Measurements from ENCODE around the gene ANO2.
"Not testable (repeated sequence)": the region's sequence is repeated elsewhere in the genome, so short reads cannot be mapped to it uniquely, and the experiment has no call there.

Gene ANO2

DNA sequence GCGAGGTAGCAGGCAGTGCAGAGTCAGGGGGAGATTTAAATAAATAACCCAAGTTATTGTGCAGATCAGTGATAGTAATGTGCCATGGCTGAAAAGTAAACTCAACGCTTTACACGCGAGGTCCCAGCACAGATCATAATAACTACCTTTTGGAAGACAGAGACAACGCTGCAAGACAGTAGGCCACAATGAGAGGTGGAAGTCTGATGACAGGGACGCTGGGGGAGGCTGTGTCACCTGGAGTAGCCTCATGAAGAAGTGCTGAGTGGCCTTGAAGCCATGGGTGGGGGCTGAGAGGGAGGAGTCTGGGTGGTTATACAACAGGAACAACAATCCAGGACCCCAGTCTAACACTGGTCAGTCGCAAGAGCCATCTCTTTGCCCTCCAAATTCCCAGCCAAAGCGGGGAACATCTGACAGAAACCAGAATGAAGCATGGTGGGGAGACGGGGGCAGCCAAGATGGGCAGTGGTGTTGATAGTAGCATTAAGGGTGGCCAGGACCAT, 28.2 kb downstream of the ANO2 start:
- no peak for DNase-seq

GRCh38 chr12:5915511-5915910, 29.5 kb downstream of the ANO2 start:
- DNase-seq: no peak

DNA sequence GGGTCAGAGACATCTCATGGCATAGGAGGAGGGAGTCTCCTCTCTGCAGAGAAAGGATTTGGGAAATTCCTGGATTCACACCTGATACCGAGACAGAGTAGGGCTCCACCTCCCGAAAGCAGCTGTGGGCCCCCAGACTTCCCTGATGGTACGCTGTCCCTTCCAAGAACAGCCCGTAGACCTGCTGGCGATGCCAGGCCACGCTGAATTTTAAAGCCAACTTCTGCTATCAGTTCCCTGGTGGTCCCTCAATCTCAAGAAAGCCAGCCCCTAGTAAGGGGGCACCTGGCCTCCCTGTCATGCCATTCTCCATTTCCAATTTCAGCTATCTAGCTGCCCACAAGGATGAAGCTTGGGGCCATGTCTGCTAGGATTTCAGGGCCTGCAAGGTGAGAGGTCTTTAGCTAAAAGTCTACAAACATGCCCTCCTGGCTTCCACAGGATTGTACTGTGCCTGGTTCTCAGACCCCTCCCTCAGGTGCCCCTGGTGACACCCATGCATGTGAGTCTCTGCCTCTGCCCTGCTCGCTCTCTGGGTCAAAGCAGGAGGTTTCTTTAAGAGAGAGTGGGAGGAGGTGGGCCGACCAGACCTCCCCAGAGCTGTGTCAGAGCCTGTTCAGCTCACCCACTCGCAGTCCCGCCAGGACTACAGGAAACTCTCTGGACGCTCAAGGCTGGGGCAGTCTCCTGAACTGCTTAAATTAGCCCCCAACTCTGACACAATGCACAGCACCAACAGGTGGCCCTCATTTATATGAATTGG, 30.5 kb downstream of the ANO2 start:
- no peak for DNase-seq

GRCh38 chr12:5913387-5913786, 31.7 kb downstream of the ANO2 start:
- no peak for DNase-seq

DNA sequence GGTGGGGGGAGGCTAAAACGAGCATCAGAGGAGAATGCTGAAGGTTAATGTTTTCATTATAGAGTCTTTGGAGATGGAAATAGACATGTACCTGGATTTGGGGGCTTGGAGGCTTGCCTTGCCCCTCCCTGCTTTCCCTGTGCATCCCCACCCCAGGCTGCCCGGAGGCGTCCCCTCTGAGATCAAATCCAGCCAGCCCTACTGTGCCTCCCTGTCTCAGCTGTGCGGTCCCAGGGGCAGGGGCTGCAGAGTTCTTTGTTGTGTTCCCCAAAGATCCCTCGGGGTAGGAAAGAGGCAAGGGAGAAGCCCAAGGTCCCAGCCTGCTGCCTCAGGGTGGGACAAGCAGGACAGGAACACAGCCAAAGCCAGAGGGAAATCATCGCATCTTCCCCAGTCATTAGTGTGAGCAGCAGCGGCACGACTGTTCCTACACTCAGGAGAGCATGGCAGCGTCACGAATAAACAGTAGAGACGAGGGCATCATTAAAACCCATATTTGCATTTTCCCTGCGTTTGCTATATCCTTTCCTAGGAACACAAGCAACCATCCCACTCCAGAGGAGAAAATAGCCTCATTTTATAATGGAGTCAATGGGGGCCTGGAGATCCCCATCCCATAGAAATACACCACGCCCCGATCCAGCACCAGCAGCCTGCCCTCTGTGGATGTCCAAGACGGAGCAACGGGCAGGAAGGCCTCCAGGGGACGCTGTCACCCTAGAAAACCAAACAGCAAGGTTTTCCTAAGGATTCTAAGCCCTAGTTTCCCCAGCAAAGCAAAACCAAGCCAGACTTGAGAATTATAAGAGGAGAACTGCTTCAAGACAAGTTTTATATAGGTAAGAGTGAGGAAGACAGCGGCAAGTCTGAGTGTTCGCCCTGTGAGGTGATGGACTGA, 32.4 kb downstream of the ANO2 start:
- DNase-seq: no peak

DNA sequence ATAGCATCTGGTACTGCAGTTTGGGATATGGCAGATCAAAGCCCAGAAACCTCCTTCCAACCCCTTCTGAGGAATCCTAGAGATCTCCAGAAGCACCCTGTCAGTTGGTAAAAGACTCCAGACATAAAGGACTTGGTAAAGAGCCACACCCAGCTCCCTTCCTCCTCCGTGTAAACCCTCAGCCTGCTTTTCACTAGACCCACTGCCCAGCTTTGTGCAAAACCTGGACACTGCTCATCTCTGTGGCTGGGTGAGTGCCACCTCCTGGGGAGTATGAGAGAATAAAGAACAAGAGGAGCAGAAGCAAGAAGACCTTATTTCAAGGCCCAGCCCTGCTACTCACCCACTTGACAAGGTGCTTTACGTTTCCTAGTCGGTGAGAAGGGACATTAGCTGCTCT, 33.0 kb downstream of the ANO2 start:
- no peak for DNase-seq

GRCh38 chr12:5910790-5911548, 34.1 kb downstream of the ANO2 start:
- no peak for DNase-seq

GRCh38 chr12:5909560-5909959, 35.5 kb downstream of the ANO2 start:
- DNase-seq: no peak

DNA sequence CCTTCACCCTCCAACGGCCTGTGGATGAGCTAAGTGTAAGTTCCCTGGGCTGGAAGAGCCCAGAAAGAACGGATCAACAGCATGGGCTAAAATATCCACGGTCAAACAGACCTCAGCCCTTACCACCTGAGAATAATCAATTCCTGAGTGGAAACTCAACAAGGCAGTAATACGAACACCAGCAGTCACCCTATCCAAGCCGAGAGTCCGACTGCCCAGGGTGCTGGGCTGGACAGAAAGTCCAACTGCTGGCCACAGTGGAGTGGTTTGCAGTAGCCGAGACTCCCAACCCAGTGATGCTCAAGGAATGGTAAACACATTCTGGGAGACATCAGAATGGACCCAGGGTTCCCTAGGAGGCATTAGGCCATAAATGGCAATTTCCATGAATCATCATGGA, 36.8 kb downstream of the ANO2 start:
- DNase-seq: no peak

- DNase-seq: no peak
Measured at GRCh38 chr12:5907807-5908206, 37.3 kb downstream of the ANO2 start.

GRCh38 chr12:5905757-5906156, 39.3 kb downstream of the ANO2 start:
- DNase-seq: no peak

DNA sequence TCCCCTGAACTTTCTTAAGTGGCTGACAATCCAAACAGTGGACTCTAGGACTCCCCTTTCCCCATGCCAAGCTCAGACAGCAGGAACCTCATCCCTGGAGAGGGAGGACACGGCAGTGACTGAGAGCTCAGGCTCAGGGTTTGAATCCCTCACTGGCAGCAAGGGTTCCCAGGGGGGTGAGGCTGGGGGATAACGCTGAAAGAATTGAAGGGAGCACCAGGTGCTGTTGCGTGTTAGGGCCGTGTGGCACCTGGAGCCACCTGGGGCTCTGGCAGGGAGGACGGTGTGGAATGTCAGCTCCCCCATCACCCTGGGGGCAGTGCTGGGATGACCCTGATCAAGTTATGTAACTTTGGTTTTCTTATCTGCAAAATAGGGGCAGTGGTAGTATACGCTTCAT, 40.1 kb downstream of the ANO2 start:
- no peak for DNase-seq

DNA sequence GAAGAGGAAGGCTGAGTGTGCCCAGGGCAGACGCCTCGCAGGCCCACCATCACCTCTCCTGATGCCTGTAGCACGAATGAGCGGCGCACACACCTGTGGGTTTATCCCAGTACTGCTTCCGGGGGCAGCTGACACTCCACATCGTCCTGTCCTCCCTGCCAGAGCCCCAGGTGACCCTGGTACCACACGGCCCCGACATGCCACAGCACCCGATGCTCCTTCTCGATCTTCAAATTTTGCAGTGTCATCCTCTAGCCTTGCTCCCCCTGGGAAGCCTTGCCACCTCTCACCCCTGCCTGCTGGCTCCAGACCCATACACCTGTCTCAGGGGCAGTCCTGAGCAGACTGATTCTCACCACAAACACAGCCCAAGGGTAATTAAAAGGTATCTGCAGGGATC, 40.6 kb downstream of the ANO2 start:
- DNase-seq: no peak

DNA sequence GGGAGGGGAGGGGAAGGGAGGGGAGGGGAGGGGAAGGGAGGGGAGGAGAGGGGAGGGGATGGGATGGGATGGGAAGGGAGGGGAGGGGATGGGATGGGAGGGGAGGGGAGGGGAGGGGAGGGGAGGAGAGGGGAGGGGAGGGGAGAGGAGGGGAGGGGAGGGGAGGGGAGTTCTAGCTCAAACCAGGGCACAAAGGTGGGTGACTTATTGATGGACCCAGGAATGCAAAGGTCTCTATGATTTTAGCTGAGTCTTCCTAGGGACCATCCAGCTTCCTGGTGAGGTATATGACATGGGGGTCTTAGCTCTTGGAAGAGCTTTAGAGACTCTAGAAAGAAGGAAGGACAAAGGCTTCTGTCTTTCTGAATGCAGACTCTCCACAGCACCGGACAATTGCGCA, 42.3 kb downstream of the ANO2 start:
- no peak for DNase-seq

GRCh38 chr12:5901416-5901815, 43.6 kb downstream of the ANO2 start:
- DNase-seq: no peak

- no peak for DNase-seq
Measured at GRCh38 chr12:5900533-5901205, 44.4 kb downstream of the ANO2 start.

GRCh38 chr12:5900076-5900475, 45.0 kb downstream of the ANO2 start:
- no peak for DNase-seq

DNA sequence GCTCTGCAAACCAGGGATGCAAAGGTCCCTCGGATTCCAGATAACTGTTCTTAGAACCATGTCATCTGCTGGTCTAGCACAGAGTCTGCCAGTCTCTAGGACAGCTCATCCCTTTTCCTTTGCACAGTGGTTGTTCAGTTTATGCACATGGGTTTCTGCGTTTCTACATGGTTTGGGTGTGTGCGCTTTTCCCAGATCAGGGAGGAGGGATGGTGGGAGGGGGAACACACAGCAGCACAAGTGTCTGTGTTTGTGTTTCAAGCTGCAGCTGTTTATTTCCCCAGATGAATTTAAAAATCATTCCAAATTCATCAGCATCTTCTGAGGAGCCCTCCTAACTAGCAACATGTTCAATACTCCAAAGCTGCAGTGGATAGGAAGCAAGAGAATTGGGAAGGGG, 45.4 kb downstream of the ANO2 start:
- no peak for DNase-seq

DNA sequence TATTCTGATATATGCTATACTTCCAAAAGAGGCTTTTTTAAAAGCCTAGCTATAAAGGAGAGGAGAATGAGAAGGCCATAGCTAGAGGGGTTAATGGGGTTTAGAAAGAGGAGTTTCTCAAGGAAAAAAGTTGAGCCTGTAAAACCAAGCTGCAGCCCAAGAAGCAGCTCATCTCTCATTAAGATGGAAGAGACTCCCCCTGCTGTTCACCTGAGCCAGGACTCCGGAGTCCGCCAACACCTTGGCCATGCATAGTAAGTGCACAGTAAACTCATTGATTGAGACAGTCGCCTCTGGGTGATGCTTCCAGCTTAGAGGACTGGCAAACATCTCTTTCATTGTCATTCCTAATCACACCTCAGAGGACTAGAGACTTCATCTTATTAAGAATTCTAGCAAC, 46.2 kb downstream of the ANO2 start:
- no peak for DNase-seq

DNA sequence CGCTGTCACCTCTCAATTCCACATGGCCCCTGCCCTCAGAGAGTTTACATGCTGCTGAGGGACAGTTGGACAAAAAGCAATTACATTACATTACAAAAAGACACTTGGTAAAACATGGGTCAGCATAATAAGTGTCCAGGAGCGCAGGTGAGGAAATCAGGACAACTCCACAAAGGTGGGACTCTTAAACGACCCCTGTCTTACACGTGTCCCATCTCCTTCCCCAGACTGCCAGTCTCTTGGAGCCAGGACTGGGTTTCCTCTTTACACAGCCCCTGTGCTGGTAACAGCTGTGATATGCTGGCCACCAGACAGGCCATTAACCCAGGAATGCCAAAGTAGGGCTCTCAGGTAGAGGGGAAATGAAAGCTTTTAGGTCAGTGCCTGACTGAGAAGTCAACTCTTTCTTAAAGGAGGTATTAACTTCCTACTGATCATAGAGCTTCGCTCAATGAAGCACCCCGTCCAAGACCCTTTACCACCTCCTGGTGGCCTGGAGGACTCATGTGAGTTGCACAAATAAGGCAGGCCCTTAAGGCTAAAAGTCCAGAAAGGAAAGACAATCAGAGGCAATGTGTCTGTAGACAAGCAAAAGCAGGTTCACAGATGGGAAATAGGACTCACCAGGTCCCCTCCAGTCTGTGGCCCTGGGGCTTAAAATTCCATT, 55.5 kb downstream of the ANO2 start:
- DNase-seq: no peak

DNA sequence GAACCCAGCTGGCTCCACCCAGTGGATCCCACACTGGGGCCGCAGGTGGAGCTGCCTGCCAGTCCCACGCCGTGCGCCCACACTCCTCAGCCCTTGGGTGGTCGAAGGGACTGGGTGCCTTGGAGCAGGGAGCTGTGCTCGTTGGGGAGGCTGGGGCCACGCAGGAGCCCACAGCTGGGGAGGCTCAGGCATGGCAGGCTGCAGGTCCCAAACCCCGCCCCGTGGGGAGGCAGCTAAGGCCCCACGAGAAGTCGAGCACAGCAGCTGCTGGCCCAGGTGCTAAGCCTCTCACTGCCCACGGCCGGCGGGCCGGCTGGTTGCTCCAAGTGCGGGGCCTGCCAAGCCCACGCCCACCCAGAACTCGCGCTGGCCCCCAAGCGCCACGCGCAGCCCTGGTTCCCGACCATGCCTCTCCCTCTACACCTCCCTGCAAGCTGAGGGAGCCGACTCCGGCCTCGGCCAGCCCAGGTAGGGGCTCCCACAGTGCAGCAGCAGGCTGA, 56.2 kb downstream of the ANO2 start:
- DNase-seq: no peak

- DNase-seq: not testable (repeated sequence)
Measured at GRCh38 chr12:5887819-5888218, 57.2 kb downstream of the ANO2 start.
